BJ (cell line): Measurements from ENCODE around the gene ZNF497. TPM values are rescaled to one million over a fixed set of nuclear protein-coding genes. Genes with fewer than 3 reads are reported as not detected.

Experiments
- CTCF ChIA-PET: fragments of 350-600 bp; formaldehyde crosslinking; extraction: SDS; loops from one replicate; lab custom pipeline; 2021; ENCODE audit warnings: antibody characterized with exemption, inconsistent platforms; lab: Yijun Ruan, JAX
- POLR2A ChIA-PET: fragments of 300-600 bp; sonication (Branson Sonifier 250); formaldehyde crosslinking; extraction: SDS; loops from one replicate; lab custom pipeline; 2021; ENCODE audit warnings: antibody characterized with exemption; lab: Charles Lee
- DNase-seq: peaks from one replicate; pipeline ENCODE4 v3.0.0-alpha.2; 2011; ENCODE audit warnings: low read depth
- H3K27me3 ChIP-seq: 2 replicates; pipeline ENCODE4 v1.6.0; 2011; ENCODE audit warnings: low read length; ENCODE audit not compliant: control insufficient read depth, insufficient read depth
- H3K36me3 ChIP-seq: 2 replicates; pipeline ENCODE4 v1.5.1; 2011; ENCODE audit warnings: low read length; ENCODE audit not compliant: control insufficient read depth, insufficient read depth
- H3K4me3 ChIP-seq: 2 replicates; pipeline ENCODE4 v1.5.1; 2011; ENCODE audit warnings: low read depth, mild to moderate bottlenecking, control low read depth, low read length
- CTCF ChIP-seq: IDR thresholded peaks from 2 replicates; pipeline ENCODE4 v1.5.1; 2011; ENCODE audit warnings: low read depth, mild to moderate bottlenecking, control low read depth, inconsistent platforms, low read length, moderate library complexity; ENCODE audit not compliant: insufficient read depth
- polyA plus RNA-seq: library from polyadenylated mRNA; depleted of rRNA; stranded (reverse); fragments of >200 nt; gene quantifications from 2 replicates; pipeline ENCODE4 v1.2.3, GENCODE V29; 2011

Gene ZNF497
- polyA plus RNA-seq, 1 experiment = 0.20 TPM

GRCh38 chr19:58368561-58369360, 6.2 kb upstream of the ZNF497 start:
- ChIA-PET CTCF (no interaction called here), POLR2A (no interaction called here)
- Histone ChIP-seq H3K4me3 (no peak overlapping the region), H3K36me3 (no peaks in the 10 kb centered on the region), H3K27me3 (no peaks in the 10 kb centered on the region)
- no peak for DNase-seq
- TF ChIP-seq CTCF = no peak

GRCh38 chr19:58367698-58368454, 5.3 kb upstream of the ZNF497 start:
- no peak for TF ChIP-seq CTCF
- H3K36me3 ChIP-seq = no peaks in the 10 kb centered on the region
- CTCF ChIA-PET = no interaction called here
- no peak for DNase-seq
- POLR2A ChIA-PET = no interaction called here
- H3K4me3 ChIP-seq = no peak overlapping the region
- H3K27me3 ChIP-seq = no peaks in the 10 kb centered on the region

- Histone ChIP-seq H3K27me3 (no peaks in the 10 kb centered on the region), H3K4me3 (no peak overlapping the region), H3K36me3 (no peaks in the 10 kb centered on the region)
- POLR2A ChIA-PET = no interaction called here
- TF ChIP-seq CTCF = no peak
- CTCF ChIA-PET = interaction anchor here (1.7 kb wide), 1 partner anchor 9 kb away, joined by 4 read pairs; no protein-coding TSS in a partner anchor
- DNase-seq = no peak
Observed at GRCh38 chr19:58366585-58367430, 4.3 kb upstream of the ZNF497 start.

- POLR2A ChIA-PET = no interaction called here
- H3K4me3 ChIP-seq = no peak overlapping the region
- CTCF ChIA-PET = no interaction called here
Observed at GRCh38 chr19:58364146-58364545, 1.6 kb upstream of the ZNF497 start.

More at GRCh38 chr19:58364146-58364545, 1.6 kb upstream of the ZNF497 start:
- H3K27me3 ChIP-seq = no peaks in the 10 kb centered on the region
- DNase-seq = no peak
- TF ChIP-seq CTCF = no peak
- H3K36me3 ChIP-seq = no peaks in the 10 kb centered on the region
